Mesothelial cell of epicardium (in vitro differentiated cells): ENCODE data around the gene PTCHD4. TPM values are rescaled to one million over a fixed set of nuclear protein-coding genes. Genes with fewer than 3 reads are reported as not detected.

ENCODE experiments used
- DNase-seq, 2 experiments: peaks; one replicate each; pipeline ENCODE4 v3.0.0; 2021; ENCODE audit warnings: low spot score in 2 of 2; ENCODE audit not compliant: unreplicated experiment in 2 of 2
- H3K27ac Mint-ChIP-seq: 2 replicates; pipeline ENCODE4 v1.8.0; 2021; ENCODE audit warnings: mixed read lengths
- H3K27me3 Mint-ChIP-seq: 2 replicates; pipeline ENCODE4 v1.8.0; 2021; ENCODE audit warnings: low read depth, mixed read lengths
- H3K36me3 Mint-ChIP-seq: 2 replicates; pipeline ENCODE4 v1.8.0; 2021; ENCODE audit warnings: mixed read lengths
- H3K4me1 Mint-ChIP-seq: 2 replicates; pipeline ENCODE4 v1.8.0; 2021; ENCODE audit warnings: mixed read lengths
- H3K4me3 Mint-ChIP-seq: 2 replicates; pipeline ENCODE4 v1.8.0; 2021; ENCODE audit warnings: mild to moderate bottlenecking, moderate library complexity, mixed read lengths
- H3K9me3 Mint-ChIP-seq: 2 replicates; pipeline ENCODE4 v1.8.0; 2021; ENCODE audit warnings: mixed read lengths
- CTCF ChIP-seq: fragments of 200-600 bp; sonication (generic); IDR thresholded peaks from one replicate; pipeline ENCODE4 v1.5.0; 2021; ENCODE audit warnings: antibody characterized with exemption; ENCODE audit not compliant: unreplicated experiment
- total RNA-seq: library from RNA; stranded (reverse); gene quantifications from 3 replicates; pipeline ENCODE4 v1.2.1, GENCODE V29; 2021

The PTCHD4 gene
- 7.8 to 8.6 TPM (median 8.5 TPM) in 3 replicates for total RNA-seq

DNA sequence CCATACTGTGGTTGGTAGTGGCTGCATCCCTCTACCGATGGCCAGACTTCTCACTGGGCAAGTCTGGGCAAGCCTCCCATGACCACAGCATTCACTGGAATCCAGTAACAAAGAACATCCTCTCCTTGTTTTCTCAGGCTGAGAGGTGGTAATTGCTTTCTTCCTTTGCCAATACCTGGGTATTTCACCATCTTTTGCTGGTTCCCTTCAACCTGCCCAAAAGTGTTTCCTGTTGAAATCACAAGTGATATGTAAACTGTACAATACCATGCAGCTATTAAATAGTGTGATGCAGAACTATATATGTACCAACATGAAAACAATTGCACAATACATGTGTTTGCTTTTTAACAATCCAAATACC is at the start of gene PTCHD4:
PTCHD4 (minus strand) TSS at position 55 of the 364 bp plus-strand sequence. CDS start 42,240 bp downstream, outside the sequence.
- no peak for DNase-seq
- Mint-ChIP-seq H3K36me3 (peaks cover 1% of the 10 kb centered on the region), H3K27ac (peak within 1 kb of the TSS; percentile 96), H3K4me1 (peaks cover 37% of the 10 kb centered on the region), H3K4me3 (peak within 1 kb of the TSS; percentile 76), H3K27me3 (no peaks in the 10 kb centered on the region), H3K9me3 (peaks cover 2% of the 10 kb centered on the region)
- no peak for TF ChIP-seq CTCF

DNA sequence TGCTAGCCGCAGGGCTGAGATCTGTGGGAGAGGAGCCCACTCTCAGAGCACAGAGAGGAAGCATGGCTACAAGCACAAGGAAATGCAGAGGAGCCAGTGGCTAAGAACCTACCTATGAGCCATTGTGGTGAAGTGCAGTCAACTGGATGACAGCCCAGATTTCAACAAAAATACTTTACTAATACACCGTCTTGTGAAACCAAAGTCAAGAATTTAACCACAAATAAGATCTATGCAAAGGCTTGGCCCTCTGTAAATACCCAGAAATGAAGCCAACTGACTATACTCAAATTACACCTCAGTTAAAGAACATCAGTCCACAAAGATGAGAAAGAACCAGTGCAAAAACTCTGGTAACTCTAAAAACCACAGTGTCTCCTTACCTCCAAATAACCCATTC is 40.1 kb upstream of the PTCHD4 start:
- DNase-seq = no peak
- no peak overlapping the region for H3K27ac Mint-ChIP-seq
- H3K27me3 Mint-ChIP-seq = no peaks in the 10 kb centered on the region
- H3K4me3 Mint-ChIP-seq = no peak overlapping the region
- TF ChIP-seq CTCF = no peak
- peaks cover 66% of the 10 kb centered on the region for H3K9me3 Mint-ChIP-seq
- H3K36me3 Mint-ChIP-seq = peaks cover 20% of the 10 kb centered on the region
- H3K4me1 Mint-ChIP-seq = peaks cover 2% of the 10 kb centered on the region

GRCh38 chr6:48150701-48151100 is 39.7 kb upstream of the PTCHD4 start:
- TF ChIP-seq CTCF = no peak
- no peak overlapping the region for H3K4me3 Mint-ChIP-seq
- peaks cover 63% of the 10 kb centered on the region for H3K9me3 Mint-ChIP-seq
- H3K27me3 Mint-ChIP-seq = no peaks in the 10 kb centered on the region
- no peak overlapping the region for H3K27ac Mint-ChIP-seq
- no peak for DNase-seq
- H3K4me1 Mint-ChIP-seq = peaks cover 2% of the 10 kb centered on the region
- peaks cover 20% of the 10 kb centered on the region for H3K36me3 Mint-ChIP-seq

DNA sequence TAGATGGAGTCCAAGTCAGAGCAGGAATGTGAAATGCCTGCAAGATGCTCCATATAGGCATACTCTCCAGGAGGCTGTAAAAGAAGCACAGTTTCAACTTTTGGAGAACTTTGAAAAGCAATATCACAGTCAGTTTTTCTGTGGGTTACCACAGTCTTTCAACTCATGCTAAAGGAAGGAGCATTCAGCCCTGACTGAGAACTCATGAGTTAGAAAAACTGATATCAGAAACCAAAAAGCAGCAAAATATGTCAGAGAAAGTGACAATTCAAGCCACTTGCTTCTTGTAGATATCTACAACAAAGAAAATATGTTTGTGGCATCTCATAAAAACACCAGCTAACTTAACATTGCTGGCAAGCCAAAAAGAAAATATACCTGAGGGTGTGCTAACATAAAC is 36.1 kb upstream of the PTCHD4 start:
- no peaks in the 10 kb centered on the region for H3K27me3 Mint-ChIP-seq
- peaks cover 6% of the 10 kb centered on the region for H3K36me3 Mint-ChIP-seq
- H3K4me1 Mint-ChIP-seq = peaks cover 22% of the 10 kb centered on the region
- no peak overlapping the region for H3K27ac Mint-ChIP-seq
- no peak for TF ChIP-seq CTCF
- no peak overlapping the region for H3K4me3 Mint-ChIP-seq
- no peak for DNase-seq
- H3K9me3 Mint-ChIP-seq = peaks cover 30% of the 10 kb centered on the region

- TF ChIP-seq CTCF = no peak
- Mint-ChIP-seq H3K36me3 (no peaks in the 10 kb centered on the region), H3K27ac (peak overlapping the region; percentile 87)
Measured at GRCh38 chr6:48144021-48144420, 33.0 kb upstream of the PTCHD4 start.

GRCh38 chr6:48141975-48142374 is 31.0 kb upstream of the PTCHD4 start:
- TF ChIP-seq CTCF = no peak
- peaks cover 2% of the 10 kb centered on the region for H3K9me3 Mint-ChIP-seq
- H3K27ac Mint-ChIP-seq = no peak overlapping the region
- H3K4me1 Mint-ChIP-seq = peaks cover 33% of the 10 kb centered on the region
- DNase-seq = no peak
- H3K27me3 Mint-ChIP-seq = no peaks in the 10 kb centered on the region
- no peak overlapping the region for H3K4me3 Mint-ChIP-seq
- H3K36me3 Mint-ChIP-seq = no peaks in the 10 kb centered on the region

More at GRCh38 chr6:48144021-48144420, 33.0 kb upstream of the PTCHD4 start:
- Mint-ChIP-seq H3K27me3 (no peaks in the 10 kb centered on the region), H3K4me3 (no peak overlapping the region), H3K9me3 (peaks cover 4% of the 10 kb centered on the region), H3K4me1 (peaks cover 29% of the 10 kb centered on the region)
- no peak for DNase-seq
